Epidermal melanocyte (primary cell): ENCODE data around the gene KLRK1.
"Not testable (repeated sequence)": the region's sequence is repeated elsewhere in the genome, so short reads cannot be mapped to it uniquely, and the experiment has no call there.

Experiments used
- DNase-seq: peaks from one replicate; pipeline ENCODE4 v3.0.0; 2011; ENCODE audit warnings: low spot score; ENCODE audit not compliant: insufficient read length

Gene KLRK1

DNA sequence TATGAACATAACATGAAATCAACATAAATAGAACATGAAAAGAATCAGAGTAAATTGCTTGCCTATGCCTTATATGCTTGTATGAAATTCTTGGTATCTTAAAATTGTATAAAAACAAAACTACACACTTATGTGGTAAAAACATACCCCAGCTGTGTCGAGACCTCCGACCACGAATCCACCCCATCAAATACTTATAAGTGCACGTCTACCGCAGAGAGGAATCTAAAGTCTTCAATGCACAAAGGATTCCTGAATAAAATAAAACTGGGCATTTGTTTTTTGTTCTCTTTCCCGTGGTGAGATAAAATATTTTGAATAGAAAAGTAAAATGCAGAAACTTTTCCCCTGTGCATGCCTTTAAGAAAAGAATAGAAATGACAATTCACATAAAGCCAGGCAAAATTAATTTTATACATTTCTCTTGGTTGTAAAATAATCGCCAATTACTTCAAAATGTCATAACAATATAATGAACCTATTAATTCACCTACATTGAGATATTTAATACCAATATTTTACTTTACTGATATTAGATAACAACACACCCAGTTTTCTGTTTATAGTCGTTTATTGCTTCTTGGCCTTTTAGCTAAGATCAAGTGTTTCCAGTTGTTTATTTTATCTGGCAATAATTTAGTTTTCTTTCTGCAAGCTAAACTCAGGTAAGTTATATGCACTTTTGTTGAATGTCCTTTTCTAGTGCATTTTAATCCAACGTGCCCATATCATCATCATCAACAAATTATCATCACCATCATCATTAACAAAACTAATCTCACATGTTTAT, 1.0 kb downstream of the KLRK1 start:
- DNase-seq, result no peak

DNA sequence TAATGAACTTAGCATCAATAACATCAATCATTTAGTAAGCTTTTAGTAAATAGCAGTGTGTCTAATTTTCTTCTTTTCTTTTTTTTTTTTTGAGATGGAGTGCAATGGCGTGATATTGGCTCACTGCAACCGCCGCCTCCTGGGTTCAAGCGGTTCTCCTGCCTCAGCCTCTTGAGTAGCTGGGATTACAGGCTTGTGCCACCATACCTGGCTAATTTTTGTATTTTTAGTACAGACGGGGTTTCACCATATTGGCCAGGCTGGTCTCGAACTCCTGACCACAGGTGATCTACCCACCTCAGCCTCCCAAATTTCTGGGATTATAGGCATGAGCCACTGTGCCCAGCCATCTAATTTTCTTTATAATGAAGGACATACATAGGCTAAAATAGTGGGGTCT, 2.3 kb downstream of the KLRK1 start:
- DNase-seq, result not testable (repeated sequence)

DNA sequence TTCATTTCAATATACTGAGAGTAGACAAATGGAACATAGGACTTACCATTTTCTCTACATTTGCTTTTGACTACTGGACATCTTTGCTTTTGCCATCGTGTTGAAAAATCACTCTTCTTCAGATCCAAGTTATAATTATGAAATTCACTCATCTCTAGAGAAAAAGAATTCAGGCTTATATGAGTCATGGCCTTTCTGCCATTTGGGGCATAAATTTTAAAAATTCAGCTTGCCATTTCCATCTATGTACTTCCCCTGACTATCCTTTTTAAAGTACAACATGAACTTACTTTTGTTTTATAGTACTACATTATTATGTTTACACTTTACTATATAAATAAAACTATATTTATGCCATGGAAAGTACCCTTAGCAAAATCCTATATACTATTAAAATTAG, 3.0 kb downstream of the KLRK1 start:
- DNase-seq, result no peak

DNA sequence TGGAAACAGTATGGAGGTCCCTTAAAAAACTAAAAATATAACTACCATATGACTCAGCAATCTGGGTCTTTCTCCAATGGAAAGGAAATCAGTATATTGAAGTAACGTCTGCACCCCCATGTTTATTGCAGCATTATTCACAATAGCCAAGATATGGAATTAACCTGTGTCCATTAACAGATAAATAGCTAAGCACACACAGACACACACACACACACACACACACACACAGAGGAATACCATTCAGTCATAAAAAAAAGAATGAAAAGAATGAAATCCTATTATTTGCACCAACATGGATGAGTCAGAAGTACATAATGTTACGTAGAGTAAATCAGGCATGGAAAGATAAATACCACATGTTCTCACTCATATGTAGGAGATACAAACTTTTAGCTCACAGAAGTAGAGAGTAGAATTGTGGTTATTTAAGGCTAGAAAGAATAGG, 4.7 kb downstream of the KLRK1 start:
- DNase-seq, result no peak

DNA sequence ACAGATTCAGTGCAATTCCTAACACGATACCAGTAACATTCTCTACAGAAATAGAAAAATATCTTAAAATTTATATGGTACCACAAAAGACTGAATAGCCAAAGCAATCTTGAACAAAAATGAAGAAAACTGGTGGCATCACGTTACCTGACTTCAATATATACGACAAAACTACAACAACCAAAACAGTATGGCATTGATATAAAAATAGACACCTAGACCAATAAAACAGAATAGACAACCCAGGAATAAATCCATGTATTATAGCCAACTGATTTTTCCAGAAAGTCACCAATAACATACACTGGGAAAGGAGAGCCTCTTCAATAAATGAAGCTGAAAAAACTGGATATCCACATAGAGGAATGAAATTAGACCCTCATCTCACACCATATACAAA, 5.7 kb downstream of the KLRK1 start:
- no peak for DNase-seq

DNA sequence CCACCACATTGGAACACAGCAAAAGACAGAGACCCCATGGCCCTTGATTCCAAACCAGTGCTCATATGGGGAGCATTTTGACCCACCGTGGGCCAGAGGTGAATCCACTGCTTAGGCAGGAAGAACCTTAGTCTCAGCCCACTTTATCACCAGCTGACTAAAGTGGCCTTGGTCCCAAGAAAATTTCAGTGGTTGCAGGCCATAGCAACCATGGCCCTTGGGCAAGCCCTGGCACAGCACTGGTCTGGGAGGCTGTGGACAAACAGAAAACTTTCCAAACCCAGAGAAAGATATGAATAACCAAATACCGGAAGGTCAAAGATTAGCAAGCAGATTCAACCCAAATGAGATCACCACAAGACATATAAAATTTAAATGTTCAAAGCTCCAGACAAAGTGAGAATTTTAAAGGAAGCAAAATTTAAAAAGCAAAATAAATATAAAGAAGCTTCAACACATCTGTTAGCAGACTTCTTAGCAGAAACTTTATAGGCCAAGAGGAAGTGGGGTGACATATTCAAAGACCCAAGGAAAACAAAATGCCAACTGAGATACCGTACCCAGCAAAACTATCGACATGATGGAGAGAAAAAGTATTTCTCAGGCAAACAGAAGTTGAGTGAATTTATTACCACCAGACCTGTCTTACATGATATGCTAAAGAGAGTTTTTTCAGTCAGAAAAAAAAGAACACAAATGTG, 7.8 kb downstream of the KLRK1 start:
- DNase-seq, result no peak

DNA sequence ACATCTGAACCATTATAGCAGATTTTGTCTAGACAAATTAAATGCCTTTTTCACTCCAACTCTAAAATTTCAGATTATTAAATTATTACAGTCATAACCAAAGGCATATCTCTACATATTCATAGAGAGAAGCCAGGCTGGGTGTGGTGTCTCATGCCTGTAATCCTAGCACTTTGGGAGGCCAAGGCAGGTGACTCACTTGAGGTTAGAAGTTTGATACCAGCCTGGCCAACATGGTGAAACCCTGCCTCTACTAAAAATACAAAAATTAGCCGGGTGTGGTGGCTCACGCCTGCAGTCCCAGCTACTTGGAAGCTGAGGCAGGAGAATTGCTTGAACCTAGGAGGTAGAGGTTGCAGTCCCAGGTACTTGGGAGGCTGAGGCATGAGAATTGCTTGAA, 11.1 kb downstream of the KLRK1 start:
- DNase-seq, result not testable (repeated sequence)

DNA sequence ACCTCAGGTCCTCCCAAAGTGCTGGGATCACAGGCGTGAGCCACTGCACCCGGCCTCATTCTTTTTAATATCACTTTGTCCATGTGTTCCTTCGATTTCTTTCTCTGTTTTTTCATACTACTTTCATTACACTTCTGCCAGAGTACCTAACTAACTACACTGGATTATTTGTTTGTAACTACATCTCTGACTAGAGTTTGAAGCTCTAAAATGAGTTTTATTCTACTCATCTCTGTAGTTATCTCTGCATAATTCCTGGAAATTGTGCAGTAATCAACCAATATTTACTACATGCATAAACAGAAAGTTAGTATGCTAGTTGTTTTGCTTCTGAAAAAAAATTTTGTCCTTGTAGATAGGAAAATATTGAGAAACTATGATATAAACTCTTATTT, 15.2 kb downstream of the KLRK1 start:
- DNase-seq, result no peak

DNA sequence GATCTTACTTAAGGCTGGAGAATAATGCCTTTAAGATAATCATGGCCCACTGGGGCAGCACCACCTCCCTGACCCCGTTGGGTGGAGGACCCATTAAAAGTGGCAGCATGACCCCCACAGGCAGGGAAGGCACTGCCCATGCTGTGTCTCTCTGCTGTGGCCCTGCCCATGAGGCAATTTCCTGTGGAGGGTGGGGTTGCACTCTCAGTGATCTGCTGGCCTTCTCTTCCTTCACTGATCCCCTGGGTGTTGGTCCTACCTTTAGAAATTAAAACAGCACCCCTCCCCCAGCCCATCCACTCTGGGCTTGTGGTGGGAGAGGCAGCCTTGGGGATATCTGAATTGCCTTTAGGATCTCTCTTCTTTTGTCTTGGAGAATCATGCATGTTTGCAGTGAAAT, 17.3 kb downstream of the KLRK1 start:
- no peak for DNase-seq

DNA sequence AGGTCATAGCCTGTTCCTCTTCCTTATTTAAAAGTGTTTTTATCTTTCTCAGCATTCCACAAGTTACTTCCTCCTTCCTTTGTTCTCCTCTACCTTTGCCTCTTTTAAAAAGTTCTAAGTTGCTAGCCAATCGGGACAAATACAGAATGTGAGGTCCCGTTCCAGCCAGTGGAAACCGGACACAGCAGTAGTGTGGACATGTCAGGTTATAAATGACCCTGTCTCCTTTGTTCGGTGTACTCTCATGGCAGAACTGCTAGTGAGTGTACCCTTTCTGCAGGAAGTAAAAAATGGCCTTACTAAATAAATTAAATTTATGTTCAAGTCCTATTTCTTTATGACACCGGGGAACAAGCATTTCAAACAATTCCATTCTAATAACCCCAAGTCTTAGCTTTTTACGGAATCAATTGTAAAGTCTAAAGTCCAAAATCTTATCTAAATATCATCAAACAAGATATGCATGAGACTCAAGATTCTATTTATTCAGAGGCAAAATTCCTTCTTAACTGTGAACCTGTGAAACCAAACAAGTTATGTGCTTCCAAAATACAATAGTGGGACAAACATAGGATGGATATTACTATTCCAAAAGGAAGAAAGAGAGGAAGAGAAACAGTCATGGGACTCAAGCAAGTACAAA, 17.8 kb downstream of the KLRK1 start:
- not testable (repeated sequence) for DNase-seq

DNA sequence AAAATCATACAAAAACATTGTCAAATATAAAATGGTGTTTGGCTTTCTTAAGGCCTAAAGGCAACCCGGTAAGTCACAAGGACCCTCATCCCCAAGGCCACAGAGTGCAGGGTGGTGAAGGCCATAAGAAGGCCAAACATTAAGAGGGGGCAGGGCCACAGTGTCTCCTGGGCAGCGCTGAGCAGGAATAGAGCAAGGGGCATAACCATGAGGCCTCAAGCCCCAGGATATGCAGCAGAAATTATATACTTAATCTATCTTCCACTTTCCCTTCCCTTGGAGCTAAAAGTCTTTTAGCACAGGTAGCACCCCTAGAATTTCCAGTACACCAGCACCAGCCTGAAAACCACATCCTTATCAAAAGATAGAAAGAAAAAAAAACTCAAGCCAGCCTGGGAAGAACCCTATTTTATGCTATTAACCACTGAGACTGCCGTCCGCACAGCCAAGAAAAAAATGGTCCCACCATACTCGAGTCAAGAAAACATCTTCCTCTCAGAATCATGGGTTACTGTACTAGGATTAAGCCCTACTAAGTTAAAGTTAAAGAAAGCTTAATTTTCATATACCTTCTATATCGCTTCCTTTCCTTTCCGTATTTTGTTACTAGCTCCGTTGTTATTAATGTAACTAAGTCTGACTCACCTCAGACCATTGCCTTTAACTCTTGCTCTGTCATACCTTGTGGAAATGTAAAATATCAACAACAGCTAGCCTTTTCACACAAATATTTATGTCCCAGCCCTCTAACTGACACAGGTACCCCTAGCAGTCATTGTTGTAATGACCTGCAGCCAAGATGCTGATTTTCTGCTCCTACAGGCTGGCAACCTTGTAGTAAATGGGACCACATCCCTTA, 20.1 kb downstream of the KLRK1 start:
- DNase-seq, result no peak

DNA sequence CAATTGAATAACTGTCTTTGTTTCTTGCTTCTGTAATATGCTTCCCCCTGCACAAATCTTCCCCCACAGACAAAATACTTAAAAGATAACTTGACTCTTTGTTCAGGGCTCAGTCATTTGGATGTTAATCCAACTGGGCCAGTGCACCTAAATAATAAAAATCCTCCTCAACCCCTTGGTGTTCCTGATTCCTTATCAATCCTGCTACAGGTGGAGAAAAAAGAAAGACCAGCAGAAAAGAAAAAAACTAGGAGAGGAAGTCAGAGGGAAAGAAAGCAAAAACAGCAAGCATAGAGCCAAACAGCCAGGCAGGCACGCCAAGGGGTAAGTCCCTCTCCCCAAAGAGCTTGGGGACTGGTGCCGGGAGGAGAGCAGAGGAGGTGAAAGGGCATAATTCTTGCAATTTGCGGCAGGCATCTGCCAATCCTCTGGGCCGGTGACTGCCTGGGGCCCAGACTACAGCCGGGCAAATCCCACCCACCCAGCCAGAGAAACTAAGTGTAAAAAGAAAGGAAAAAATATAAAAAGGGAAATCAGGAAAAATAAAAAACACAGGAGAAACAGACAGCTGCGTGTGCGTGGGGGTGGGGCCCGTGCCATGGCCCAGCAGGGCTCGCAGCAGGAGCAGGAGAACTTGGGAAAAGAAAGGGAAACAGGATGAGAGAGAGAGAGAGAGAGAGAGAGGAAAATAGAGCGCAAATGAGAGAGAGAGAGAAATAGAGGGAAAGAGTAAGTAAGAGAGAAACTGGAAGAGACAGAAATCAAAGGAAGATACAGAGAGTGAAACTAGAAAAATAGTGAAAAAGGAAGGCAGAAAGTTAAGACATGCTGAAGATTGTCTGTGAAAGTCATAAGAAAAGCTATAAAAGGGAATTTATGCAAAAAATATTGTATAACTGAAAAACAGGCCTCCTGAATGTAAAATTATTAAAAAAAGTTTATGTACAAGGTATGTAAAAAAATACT, 21.4 kb downstream of the KLRK1 start:
- no peak for DNase-seq

DNA sequence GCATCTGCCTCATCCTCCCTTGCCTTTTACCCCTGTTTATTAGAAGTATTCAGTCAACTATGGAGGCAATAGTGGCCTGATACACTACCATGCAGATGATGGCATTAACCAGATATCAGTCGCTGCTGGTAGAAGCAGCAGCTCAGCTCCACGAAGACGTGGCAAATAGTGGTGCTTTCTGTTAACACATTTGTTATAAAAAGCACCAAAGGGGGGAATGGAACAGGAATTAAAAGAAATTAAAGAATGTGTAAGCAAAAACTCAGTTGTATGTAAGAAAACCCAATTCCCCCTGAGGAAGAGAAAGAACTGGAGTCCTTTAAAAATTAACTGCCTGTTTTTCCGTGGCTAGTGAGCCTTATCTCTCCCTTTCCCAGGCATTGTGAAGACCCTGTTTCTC, 22.1 kb downstream of the KLRK1 start:
- not testable (repeated sequence) for DNase-seq

DNA sequence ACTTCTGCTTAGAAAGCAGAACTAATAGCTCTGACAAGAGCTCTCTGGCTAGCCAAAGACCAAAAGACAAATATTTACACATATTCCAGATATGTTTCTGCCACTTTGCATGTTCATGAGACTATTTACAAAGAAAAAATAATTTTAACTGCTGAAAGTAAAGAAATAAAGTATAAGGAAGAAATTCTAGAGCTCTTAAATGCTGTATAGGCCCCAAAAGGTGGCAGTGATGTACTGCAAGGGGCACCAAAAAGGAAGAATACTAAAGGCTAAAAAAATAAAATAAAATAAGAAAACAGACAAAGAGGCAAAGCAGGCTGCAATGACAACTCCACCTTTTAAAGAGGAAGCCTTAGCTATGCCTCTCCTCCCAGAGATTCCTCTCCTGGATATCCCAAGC, 23.0 kb downstream of the KLRK1 start:
- no peak for DNase-seq

DNA sequence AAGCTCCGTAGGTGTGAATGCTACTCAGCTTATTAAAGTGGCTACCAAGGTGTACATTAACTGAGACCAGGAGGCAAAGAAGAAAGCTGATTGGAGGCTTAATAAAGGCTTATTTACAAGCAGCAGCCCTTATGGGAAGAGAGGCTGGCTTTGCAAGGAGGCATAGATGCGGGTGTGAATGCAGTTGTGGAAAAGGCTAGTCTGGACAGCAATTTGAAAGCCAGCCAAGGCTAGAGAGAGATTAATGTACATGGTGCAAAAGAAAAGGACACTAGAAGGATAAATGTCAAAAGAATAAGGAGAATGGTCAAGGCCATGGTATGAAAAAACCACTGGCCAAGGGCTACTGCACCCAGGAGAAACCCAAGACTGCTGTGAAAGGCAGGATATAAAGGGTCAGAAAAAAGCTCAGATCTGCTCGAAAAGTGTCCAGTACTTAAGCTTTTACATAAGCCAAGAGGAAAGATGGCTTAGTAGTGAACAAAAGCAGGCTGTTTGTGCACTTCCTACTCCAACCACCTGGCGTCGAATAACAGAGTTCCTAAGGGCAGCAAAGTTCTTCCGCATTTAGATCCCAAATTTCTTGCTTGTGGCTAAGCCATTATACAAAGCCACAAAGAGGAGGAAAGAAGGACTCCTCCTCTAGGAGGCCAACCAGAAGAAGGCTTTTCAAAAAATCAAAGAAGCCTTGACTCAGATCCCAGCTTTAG, 24.0 kb downstream of the KLRK1 start:
- DNase-seq, result no peak

DNA sequence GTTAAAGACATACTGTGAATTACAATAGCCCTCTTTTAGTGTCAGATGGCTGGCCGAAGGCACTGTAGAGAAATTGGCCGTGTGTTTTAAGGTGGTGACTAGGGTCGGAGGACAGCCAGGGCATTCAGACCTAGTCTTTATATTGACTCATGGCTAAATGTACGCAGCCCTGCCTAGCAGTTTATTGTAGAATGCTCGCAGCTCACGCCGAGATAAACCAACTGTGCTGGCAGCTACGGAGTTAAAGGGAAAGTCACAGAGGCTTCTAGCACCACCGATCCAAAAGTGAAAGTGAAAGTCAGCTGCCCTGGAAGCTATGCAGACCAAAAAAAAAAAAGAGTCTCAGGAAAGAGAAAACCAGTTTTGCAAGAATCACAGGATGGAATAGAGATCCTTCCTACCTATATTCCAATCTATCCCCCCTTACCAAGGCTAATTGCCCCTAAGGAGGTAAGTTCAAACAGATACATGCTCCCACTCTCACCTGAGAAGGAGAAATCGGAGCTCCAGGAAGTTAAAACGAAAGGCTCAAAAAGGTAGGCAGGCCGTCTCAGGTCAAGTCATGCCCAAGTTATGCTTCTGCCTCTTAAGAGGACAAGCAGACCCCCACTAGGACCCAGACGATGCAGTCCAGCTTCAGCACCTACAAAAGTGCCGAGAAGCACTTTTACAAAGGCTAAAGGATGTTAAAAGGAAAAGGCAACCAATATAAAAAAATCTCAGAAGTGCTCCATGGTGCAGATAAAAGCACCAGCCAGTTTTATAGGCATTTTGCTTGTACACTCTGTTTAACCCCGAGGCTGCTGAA, 24.8 kb downstream of the KLRK1 start:
- DNase-seq, result peak; percentile 38

DNA sequence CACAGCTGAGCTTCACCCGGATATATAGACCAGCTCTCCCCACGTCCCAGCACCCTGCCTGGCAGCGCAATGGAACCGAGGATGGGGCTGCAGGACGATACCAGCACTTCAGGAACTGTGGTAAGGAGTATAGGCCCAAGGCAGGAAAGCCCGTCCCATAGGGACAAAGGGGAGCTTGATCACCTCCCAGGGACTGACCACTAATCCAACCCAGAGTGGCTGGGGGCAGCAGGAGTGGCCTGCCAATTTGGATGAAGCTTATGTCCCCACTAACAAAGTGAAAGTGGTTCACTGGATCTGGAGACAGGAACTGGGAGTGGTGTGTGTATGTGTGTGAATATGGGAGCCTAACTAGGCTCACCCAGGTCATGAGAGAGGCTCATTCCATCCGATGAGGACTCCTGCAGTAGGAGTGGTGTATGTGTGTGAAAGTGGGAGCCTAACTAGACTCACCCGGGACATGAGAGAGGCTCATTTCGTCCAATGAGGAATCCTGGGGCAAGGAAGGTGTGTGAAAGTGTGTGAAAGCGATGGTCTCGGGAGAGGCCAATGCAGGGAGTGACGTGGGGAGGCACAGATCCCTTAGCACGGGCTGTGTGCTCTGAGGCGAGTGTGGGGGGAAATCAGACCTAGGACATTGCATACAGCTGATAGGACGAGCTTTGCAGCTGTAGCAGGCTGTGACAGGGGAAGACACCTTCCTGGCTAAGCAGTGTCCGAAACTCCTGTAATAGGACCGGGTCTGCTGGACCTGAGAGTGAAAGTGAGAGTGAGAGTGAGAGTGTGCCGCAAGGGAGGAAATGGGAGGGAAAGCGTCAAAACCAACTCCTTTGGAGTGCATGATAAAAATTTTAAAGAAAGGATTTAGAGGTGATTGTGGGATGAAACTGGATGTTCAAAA, 25.7 kb downstream of the KLRK1 start:
- DNase-seq, result no peak

DNA sequence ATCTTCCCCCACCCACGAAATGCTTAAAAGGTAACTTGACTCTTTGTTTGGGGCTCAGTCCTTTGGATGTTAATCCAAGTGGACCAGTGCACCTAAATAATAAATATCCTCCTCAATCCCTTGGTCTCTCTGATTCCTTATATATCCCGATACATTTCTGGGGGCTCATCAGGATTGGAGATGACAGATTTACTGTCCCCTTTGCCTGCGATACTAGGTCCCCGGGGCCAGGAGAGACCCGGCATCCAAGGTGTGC, 26.3 kb downstream of the KLRK1 start:
- no peak for DNase-seq
